Ishikawa (cell line): ENCODE measurements around the gene IL1RAPL1.

Experiments
- CEBPB ChIP-seq: IDR thresholded peaks from 2 replicates; pipeline ENCODE4 v1.6.1; 2012
- CREB1 ChIP-seq: IDR thresholded peaks from 2 replicates; pipeline ENCODE4 v1.6.1; 2012; ENCODE audit warnings: low read depth
- EGR1 ChIP-seq: IDR thresholded peaks from 2 replicates; pipeline ENCODE4 v1.6.1; 2012
- EP300 ChIP-seq: IDR thresholded peaks from 2 replicates; pipeline ENCODE4 v1.6.1; 2012; ENCODE audit warnings: borderline replicate concordance
- FOXM1 ChIP-seq: IDR thresholded peaks from 2 replicates; pipeline ENCODE4 v1.6.1; 2012; ENCODE audit warnings: low read depth, borderline replicate concordance
- NFIC ChIP-seq: IDR thresholded peaks from 2 replicates; pipeline ENCODE4 v1.6.1; 2012
- RAD21 ChIP-seq: IDR thresholded peaks from 2 replicates; pipeline ENCODE4 v1.6.1; 2012; ENCODE audit warnings: low read depth
- TAF1 ChIP-seq: IDR thresholded peaks from 2 replicates; pipeline ENCODE4 v1.6.1; 2012; ENCODE audit warnings: low read depth, mild to moderate bottlenecking
- TCF12 ChIP-seq: IDR thresholded peaks from 2 replicates; pipeline ENCODE4 v1.6.1; 2012; ENCODE audit warnings: low read depth
- TEAD4 ChIP-seq: IDR thresholded peaks from 2 replicates; pipeline ENCODE4 v1.6.1; 2012
- YY1 ChIP-seq: IDR thresholded peaks from 2 replicates; pipeline ENCODE4 v1.6.1; 2012; ENCODE audit warnings: low read depth
- ZBTB7A ChIP-seq: IDR thresholded peaks from 2 replicates; pipeline ENCODE4 v1.6.1; 2012; ENCODE audit warnings: low read depth
- TF ChIP-seq, protein P1 (sequence below): IDR thresholded peaks from 2 replicates; pipeline ENCODE4 v1.6.1; 2012; ENCODE audit warnings: low read depth, mild to moderate bottlenecking
- TF ChIP-seq, protein P2 (sequence below): IDR thresholded peaks from 2 replicates; pipeline ENCODE4 v1.6.1; 2012
- TF ChIP-seq, protein P3 (sequence below): IDR thresholded peaks from 2 replicates; pipeline ENCODE4 v1.6.1; 2012

IL1RAPL1 gene

DNA sequence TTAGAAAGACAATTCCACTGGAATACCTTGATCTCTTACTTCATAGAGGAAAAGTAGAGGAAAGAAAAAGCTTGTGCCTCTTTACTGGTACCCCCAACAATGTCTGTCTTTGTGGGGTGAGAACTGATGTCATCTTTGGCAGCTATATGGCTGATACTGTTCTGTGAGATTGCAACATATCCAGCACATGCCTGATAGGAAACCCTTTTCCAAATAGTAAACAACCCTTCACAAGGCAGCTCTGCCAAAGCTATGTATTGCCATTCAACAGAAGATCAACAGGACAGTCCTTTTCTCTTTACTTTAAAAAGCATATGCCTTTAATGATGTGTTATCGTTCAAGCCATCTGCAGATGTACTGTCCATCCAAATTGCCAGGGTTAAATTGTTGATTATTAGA, 105.9 kb downstream of the IL1RAPL1 start:
- TF ChIP-seq, protein P1, sequence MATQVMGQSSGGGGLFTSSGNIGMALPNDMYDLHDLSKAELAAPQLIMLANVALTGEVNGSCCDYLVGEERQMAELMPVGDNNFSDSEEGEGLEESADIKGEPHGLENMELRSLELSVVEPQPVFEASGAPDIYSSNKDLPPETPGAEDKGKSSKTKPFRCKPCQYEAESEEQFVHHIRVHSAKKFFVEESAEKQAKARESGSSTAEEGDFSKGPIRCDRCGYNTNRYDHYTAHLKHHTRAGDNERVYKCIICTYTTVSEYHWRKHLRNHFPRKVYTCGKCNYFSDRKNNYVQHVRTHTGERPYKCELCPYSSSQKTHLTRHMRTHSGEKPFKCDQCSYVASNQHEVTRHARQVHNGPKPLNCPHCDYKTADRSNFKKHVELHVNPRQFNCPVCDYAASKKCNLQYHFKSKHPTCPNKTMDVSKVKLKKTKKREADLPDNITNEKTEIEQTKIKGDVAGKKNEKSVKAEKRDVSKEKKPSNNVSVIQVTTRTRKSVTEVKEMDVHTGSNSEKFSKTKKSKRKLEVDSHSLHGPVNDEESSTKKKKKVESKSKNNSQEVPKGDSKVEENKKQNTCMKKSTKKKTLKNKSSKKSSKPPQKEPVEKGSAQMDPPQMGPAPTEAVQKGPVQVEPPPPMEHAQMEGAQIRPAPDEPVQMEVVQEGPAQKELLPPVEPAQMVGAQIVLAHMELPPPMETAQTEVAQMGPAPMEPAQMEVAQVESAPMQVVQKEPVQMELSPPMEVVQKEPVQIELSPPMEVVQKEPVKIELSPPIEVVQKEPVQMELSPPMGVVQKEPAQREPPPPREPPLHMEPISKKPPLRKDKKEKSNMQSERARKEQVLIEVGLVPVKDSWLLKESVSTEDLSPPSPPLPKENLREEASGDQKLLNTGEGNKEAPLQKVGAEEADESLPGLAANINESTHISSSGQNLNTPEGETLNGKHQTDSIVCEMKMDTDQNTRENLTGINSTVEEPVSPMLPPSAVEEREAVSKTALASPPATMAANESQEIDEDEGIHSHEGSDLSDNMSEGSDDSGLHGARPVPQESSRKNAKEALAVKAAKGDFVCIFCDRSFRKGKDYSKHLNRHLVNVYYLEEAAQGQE, result no peak
- TF ChIP-seq YY1, result no peak
- TF ChIP-seq TAF1, result no peak
- no peak for TF ChIP-seq CEBPB
- TF ChIP-seq RAD21, result no peak
- TF ChIP-seq FOXM1, result no peak

DNA sequence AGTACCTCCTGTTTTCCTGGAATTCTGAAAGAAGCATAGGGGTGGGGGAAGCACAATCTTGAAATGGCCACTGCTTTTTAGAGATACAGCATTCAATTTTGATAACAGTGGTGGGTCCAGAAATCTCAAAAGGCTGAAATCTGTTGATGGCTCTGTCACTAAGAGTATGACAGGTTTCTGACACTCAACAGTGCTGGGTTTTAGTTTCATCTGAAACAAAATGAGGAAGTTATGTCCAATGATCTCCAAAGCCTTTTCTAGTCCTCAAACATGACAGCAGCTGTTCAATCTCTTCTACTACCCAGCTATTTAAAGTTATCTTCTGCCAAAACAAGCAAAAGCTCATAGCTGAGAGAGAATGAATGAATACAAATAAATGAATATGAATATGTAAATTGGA, 110.5 kb downstream of the IL1RAPL1 start:
- TF ChIP-seq, protein P2, sequence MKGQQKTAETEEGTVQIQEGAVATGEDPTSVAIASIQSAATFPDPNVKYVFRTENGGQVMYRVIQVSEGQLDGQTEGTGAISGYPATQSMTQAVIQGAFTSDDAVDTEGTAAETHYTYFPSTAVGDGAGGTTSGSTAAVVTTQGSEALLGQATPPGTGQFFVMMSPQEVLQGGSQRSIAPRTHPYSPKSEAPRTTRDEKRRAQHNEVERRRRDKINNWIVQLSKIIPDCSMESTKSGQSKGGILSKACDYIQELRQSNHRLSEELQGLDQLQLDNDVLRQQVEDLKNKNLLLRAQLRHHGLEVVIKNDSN, result no peak
- TF ChIP-seq EP300 (no peak), TCF12 (no peak), RAD21 (no peak)
- TF ChIP-seq, protein P1, result no peak

DNA sequence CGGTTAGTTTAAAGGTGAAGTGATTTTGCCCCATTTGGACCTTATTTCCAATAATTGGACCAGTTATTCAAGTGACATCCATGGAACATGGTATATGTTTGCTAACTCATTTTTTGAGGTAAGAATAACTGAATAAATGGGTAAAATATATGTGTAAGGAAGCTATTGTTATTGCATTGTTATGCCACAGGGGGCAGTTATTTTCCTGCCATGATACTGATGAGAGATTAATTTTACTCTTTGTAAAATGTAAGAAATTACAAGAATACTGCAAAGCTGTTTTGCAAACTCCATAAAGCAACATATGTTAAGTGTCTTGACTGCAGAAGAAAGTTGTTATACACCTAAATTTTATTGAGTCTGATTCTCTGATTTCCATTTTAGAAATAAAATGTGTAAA, 114.0 kb downstream of the IL1RAPL1 start:
- no peak for TF ChIP-seq NFIC
- TF ChIP-seq, protein P2, result no peak
- no peak for TF ChIP-seq EGR1
- no peak for TF ChIP-seq TEAD4
- TF ChIP-seq ZBTB7A, result no peak
- TF ChIP-seq, protein P1, result no peak
- no peak for TF ChIP-seq CEBPB
- no peak for TF ChIP-seq FOXM1
- TF ChIP-seq, protein P3, sequence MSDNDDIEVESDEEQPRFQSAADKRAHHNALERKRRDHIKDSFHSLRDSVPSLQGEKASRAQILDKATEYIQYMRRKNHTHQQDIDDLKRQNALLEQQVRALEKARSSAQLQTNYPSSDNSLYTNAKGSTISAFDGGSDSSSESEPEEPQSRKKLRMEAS, result no peak
- no peak for TF ChIP-seq RAD21
- TF ChIP-seq YY1, result no peak
- no peak for TF ChIP-seq CREB1
- TF ChIP-seq EP300, result no peak
- TF ChIP-seq TCF12, result no peak
- no peak for TF ChIP-seq TAF1

DNA sequence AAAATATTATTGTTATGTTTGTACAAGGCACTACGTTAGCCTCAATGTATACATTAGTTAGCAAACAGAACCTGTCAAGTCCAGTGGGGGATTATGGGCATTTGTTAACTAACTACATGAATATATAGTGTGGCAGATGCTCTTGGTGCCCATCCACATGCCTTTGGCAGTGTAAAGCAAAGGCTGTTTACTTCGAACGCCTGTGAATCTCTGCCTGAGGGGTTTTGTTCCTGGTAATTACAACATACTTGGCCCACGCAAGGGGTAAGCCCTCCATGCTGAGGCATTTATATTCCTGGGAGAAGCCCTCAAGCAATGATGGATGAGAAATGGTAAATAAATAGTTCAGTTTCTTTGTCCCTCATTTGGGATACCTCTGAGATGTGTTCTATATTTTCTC, 119.7 kb downstream of the IL1RAPL1 start:
- no peak for TF ChIP-seq CEBPB
- TF ChIP-seq, protein P2, result no peak
- no peak for TF ChIP-seq TAF1
- TF ChIP-seq, protein P1, result no peak
- TF ChIP-seq ZBTB7A, result no peak
- TF ChIP-seq RAD21, result no peak
- no peak for TF ChIP-seq FOXM1
- no peak for TF ChIP-seq EGR1
- no peak for TF ChIP-seq EP300
- TF ChIP-seq YY1, result no peak
- TF ChIP-seq TCF12, result no peak
- no peak for TF ChIP-seq TEAD4
- TF ChIP-seq, protein P3, result no peak
